ENCODE measurements around the gene CCDC27.

CCDC27 gene

DNA sequence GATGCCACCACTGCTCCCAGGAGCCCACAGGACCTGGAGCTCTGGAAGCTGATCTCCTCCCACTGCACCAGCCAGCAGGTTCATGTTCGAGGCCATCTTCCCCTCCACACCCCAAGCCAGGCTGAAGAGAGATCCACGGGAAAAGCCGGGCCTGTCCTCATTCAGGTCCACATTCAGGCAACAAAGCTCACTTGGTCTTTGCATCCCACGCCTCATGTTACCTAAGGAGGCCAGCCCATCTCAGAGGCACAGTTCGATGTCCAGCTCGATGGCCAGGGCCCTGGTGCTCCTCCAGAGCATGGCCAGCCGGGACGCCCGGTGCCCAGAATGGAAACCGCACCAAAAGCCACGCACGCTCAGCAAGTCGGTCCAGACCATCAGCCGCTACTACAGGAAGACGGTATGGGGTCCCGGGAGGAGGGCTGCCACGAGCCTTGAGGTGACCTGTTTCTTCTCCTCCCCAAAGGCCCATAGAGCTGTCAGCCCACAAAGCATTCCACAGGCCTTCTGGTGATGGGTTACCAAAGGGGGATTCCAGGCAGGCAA lies at the start of gene CCDC27:
TSS of gene CCDC27 (plus strand) at position 51 of the 546 bp plus-strand sequence. CDS start at position 83, 32 bp downstream.
- no peak for DNase-seq (ENCODE audit: low read depth, low spot score)

DNA sequence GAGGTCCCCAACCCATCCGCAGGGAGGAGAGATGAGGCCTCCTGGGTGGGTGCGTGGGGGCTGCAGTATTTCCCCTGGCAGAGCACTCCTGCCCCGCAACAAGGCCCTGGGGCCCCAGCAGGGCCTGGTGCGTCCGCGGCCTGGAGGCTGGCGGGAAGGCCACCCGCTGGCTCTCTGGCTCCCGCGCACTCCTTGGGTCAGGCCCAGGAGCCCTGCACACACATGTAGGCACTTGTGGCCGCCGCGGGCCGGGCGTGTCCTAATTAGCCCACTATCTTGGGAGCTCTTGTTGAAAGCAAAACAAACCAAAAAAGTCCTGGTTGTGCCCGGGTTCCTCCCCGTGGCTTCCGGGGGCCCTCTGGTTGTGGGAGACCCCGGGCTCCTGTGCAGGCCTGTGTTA lies 49.7 kb upstream of the CCDC27 start:
- DNase-seq (ENCODE audit: low read depth, low spot score): no peak

DNA sequence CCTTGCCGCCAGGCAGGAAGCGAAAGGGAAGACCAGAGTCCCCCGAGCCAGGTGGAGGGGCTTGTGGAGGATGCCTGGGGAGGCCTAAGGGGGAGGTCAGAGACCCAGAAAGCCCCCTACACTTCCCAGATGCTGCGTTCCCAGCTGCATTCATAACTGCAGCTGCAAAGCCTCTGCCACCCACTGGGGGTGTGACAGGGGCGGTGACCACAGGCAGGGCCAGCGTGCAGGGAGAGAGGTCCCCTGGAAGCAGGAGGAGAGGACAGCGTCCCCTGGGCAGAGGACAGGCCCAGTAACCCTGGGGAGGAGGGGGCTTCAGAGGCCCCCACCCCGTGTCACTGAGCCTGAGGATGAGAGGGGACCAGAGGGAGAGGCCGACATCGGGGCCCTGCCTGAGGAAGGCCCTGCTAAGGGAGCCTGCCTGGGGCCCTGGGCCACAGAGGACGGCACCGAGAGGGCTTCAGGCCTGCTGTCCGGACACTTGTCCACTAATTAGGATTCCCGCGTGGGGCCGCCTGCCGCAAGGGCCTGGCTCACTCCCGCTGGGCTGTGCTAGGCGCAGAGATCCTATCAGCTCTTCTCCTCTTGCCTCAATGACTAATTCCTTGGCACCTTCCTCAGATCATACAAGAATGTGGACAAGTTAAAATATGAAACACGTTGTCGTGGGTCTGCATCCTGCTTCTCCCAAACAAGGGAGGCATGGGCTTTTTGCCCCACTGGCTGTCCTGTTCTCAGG lies 49.1 kb upstream of the CCDC27 start:
- no peak for DNase-seq (ENCODE audit: low read depth, low spot score)

DNA sequence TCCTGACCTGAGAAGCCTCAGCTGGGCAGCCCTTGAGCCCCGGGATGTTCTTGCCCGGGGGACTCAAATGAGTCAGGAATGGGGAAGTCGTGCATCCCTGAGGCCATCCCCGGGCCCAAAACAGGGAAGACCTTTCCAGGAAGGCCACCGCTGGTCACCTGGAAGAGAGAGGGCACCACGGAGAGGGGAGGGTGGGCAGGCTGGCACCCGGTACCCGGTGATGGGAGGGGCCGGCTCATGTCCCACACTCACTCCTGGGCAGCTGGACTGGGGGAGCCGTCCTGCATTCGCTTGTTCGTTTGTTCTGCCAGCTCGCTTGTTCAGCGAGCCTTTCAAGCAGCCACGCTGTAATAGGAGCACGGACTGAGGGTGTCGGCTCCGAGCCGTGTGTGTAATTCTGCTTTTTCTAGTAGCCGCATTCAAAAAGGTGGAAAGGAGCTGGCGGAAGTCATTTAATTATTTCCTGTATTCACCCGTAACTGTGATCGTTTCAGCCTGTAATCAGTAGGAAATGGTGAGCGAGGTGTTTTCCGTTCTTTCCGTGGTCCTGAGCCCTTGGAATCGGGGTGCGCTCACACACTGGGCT lies 48.4 kb upstream of the CCDC27 start:
- no peak for DNase-seq (ENCODE audit: low read depth, low spot score)

DNA sequence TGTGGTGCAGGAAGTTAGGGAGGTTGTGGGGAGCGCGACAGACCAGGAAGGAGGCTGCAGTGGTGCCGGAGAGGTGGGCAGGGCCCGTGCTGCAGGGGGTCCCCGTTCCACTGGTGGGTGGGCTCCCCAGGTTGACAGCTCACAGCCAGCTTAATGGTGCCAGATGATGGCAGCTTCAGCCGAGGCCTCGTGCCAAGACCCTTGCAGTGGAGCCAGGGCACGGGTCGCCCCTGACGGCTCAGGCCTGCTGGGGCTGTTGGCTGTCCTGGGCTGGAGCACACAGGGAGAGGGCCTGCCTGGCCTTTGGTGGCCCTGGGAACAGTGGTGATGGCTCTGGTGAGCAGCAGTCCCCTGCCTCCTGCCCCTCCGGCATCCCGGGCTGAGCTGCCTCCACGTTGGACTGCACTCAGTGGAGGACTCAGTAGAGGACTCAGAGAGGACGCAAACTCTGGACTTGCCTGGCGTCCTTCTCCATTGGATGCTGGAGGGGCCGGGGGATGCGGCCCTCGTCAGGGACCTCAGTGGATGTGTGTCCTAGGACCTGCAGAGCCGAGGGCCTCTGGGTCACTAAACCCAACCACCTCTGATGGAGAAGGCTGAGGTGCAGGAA lies 46.8 kb upstream of the CCDC27 start:
- no peak for DNase-seq (ENCODE audit: low read depth, low spot score)

DNA sequence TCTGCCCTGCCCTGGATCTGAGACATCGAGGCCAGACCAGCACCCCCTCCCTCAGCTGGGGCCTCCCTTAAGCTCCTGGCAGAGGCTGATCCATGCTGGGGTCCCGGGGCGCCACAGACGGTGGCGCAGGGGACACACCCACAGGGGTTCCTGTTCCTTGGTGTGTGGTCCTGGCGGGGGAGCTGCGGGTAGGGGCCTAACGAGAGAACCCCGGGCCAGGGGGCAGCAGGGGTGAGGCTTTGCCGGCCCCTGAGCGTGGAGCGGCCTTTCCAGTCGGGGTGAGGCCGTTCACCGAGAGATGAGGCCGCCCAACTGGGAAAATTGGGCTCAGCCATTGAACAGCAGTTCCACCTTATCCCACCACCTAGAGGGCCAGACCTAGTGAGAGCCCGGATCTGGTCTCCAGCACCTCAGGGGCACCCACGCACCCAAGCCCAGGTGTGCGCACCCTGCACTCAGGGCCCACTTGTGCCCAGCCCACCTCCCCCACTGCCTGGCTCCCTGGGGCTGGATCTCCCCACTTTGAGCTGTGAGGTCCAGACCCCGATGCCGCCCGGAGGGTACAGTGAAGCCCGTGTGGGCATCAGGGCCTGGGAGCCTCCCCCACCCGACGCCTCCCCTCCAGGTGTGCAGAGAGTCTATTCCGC lies 45.5 kb upstream of the CCDC27 start:
- DNase-seq (ENCODE audit: low read depth, low spot score): no peak

DNA sequence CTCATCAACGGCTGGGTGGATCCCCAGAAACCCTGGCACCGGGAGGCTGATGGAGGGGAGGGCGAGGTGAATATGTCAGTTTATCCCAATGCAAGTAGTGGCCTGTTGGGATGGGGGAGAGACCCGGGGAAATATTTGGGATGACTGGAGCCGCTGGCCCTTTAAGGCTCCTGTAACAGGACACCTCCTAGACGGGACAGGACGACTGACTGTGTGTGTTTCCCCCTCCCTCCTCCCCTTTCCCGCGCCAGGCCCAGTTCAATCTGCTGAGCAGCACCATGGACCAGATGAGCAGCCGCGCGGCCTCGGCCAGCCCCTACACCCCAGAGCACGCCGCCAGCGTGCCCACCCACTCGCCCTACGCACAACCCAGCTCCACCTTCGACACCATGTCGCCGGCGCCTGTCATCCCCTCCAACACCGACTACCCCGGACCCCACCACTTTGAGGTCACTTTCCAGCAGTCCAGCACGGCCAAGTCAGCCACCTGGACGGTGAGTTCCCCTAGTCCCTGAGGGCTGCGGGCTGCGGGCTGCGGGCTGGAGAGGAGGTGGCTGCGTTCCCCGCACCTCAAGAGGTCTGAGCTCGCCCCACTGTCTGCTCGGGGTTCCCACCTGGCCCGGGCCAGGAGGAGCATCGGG lies 44.8 kb upstream of the CCDC27 start:
- DNase-seq (ENCODE audit: low read depth, low spot score): no peak

DNA sequence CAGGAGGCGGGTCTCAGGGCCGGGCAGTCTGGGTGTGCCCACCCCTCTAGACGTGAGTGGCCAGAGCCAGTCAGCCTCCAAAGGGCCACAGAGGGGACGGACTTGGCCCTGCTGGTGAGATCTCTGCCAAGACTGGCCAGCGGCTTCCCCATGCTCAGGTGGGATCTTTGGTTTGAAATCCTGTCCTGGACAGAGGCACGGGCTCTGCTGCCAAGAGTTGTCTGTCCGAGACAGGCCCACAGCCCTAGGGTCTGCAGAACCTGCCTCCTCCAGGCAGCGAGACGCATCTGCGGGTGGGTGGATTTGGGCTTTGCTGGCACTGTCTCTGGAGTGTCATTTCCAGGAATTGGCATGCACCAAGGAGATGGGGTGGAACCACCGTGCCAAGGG lies 44.3 kb upstream of the CCDC27 start:
- DNase-seq (ENCODE audit: low read depth, low spot score): no peak

DNA sequence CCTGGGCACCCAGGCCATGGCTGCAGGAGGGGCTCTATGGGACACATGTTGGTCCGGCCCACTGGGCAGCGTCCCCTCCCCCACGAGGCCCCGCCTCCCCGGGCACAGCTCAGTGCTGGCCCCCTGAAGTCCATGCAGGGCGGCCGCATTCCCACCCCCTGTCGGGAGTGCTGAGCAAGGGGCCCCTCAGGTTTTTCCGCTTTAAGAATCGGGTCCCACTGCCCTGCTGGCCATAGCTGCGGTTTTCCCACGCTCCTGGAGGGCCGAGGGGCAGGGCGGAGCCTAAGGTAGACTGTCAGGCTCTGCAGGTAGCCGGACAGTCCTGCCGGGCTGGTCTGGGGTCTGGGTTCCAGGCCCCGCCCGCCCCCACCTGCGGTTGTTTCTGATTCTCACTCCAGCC lies 43.5 kb upstream of the CCDC27 start:
- no peak for DNase-seq (ENCODE audit: low read depth, low spot score)

DNA sequence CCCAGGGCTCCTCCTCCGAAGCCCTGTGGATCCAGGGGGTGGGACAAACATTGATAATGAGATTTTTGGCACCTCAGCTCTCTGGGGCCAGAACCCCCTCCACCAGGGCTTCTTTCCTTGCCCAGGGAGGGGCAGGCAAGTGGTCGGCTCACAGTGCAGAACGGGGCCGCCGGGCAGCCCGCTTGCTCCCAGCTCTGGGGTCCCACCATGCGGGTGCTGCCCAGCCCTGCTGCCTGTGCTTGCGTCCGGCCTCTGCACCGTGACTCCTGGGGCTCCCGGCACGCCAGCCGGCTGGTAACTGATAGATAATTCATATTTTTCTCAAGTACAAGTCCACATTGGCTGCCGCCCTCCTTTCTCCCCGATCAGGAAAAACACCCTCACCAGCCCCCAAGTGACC lies 42.0 kb upstream of the CCDC27 start:
- DNase-seq (ENCODE audit: low read depth, low spot score): no peak

DNA sequence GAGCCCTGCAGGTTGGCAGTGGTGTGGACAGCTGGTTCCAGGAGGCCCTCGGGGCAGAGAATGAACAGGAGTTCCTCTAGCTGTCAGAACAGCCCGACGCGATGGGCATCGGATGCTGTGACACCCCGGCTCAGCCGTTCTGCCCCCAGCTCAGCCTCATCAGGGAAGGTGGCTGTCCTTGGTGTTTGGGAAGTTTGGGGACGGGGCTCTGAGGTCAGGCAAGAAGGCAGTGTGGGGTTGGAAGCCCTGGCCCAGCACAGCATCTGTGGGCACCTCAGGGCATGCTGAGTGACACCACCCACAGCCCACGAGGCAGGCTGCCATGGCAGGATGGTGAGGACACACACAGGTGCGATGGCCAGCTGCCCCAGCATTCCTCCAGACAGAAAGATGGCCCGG lies 40.9 kb upstream of the CCDC27 start:
- no peak for DNase-seq (ENCODE audit: low read depth, low spot score)

DNA sequence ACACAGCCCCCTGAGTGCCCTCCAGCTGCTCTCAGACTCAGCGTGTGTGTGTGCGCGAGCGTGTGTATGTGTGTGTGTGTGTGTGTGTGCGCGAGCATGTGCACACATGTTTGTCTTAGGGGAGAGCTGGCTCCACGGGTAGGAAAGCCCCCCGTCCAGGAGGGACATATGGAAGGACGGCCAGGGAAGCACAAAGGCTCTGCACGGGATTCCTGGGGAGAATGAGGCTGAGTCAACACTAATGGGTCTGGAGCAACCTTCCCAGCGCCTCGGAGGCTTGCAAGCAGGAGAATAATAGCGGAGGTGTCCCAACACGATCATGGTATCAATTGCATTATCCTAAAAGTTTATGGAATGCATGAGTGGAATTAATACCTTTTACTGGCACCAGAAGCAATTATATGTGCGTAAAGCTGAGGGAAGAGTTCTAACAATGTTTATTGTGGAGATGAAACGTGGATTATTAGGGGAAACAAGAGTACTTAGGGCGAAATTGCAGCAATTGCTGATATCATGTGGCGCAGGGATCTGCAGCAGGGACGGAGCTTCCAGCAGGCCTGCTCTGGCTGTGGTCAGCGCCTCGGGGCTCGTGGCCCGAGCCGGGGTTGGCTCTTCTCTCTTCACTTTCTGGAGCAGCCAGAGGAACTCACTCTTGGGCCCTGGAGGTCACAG lies 40.3 kb upstream of the CCDC27 start:
- DNase-seq (ENCODE audit: low read depth, low spot score): no peak

DNA sequence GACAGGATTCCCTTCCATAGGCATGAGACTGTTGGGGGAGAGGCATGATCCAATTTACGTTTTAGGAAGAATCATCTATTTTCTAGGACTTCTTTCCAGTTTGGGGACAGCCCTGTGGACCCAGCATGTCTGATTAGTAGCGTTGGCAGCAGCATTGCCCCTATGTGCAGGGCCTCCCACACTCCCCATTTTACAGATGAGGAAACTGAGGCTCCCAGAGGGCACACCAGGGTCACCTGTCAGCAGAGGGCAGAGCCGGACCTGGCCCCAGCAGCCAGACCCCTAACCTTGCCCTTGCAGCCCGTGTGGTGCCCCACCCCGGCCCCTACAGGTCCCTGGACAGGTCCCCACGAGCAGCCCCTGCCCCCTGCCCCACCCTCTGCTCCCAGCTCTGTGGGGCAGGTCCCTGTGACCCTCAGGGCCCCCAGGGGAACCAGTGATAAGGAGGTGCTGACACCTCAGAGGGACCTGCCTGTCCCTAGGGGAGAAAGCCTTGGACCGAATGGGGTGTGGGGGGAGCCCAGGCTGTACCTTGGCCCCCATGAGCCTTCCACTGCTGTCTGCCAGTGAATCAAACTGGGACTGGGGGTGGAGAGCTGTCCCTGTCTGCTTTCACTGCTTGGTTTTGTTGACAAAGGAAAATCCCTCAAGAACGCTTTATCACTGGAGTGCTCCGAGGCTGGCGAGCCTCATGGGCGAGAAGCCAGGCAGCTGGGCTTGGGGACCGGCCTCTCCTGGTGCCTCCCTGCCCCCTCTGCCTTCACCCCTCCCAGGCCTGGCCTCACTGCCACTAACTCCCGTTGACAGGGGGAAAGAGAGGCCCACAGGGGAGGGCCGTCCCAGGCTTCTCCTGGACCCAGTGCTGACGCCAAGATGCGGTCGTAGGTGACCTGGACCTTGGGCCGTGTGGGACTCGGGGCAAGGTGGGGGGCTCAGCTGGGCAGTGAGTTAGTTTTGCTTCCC lies 39.4 kb upstream of the CCDC27 start:
- no peak for DNase-seq (ENCODE audit: low read depth, low spot score)

DNA sequence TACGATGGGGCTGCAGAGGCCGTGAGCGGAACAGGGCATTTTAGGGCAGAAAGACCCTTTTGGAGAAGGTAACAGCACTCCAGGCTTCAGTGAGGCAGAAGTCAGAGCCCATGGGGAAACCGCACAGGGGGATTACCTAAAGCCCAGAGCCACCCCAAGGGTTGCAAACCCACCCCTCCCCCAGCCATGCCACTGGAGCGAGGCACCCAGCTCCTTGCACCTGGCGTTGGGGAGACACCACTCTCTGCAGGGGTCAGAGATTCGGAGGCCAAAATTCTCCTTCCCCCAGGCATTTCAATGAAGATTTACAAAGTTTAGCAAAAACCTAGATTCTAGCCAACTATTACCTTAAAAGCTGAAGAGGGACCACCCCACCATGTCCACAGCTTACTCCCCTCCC lies 38.4 kb upstream of the CCDC27 start:
- no peak for DNase-seq (ENCODE audit: low read depth, low spot score)

DNA sequence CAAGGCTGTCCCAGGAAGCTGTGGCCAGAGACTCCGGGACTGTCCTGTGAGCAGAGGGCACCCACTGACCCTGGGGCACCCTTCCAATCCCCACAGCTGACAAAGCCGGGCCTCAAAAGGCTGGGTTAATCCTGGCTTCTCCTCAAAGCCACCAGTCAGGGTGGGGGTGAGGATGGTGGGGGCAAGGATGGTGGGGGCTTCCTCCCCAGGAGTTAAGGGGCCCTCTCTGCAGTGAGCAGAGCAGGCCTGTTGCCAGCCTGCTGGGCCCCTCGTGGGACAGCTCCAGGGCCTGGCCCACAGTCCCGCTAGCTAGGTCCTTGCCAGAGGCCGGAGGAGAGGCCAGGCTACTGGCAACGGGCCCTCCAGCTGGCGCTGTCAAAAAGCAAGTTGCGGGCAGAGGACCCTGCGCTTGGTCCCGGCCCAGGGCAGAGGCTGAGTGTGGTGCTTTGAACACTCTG lies 37.9 kb upstream of the CCDC27 start:
- no peak for DNase-seq (ENCODE audit: low read depth, low spot score)

DNA sequence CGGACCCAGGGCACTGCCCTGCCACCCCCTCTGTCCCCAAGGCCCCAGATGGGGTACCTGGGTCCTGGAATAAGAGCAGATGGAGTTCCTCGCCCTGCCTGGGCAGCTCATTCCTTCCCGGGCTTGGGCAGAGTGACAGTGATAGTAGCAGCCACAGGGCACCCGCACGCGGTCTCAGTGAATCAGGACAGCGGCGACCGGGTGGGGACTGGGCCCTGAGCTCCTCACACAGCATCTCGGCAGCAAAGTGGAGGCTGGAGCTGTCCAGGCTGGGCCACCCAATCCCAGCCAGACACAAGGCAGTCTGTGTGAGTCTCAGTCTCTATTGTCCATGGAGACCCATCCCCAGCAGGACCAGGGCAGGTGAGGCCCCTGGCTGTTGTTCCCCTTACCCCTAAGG lies 37.4 kb upstream of the CCDC27 start:
- DNase-seq (ENCODE audit: low read depth, low spot score): no peak

DNA sequence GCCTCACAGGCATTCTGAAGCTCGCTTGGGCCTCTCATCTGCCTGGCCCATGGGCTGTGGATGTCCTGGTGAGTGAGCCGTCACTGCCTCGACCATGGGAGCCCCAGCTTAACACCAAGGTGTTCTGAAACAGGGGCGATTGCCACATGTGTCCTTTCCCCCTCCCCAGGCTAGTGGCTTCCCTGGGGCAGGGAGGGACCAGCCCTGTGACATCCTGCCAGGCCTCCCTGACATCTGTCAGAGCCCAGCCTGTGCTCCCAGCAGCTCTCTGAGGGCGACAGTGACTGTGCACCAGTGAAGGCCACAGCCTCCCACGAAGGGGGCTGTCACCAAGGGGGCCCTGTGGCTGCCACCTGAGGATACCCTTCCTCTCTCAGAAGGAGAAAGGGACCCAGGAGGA lies 35.9 kb upstream of the CCDC27 start:
- DNase-seq (ENCODE audit: low read depth, low spot score): no peak

DNA sequence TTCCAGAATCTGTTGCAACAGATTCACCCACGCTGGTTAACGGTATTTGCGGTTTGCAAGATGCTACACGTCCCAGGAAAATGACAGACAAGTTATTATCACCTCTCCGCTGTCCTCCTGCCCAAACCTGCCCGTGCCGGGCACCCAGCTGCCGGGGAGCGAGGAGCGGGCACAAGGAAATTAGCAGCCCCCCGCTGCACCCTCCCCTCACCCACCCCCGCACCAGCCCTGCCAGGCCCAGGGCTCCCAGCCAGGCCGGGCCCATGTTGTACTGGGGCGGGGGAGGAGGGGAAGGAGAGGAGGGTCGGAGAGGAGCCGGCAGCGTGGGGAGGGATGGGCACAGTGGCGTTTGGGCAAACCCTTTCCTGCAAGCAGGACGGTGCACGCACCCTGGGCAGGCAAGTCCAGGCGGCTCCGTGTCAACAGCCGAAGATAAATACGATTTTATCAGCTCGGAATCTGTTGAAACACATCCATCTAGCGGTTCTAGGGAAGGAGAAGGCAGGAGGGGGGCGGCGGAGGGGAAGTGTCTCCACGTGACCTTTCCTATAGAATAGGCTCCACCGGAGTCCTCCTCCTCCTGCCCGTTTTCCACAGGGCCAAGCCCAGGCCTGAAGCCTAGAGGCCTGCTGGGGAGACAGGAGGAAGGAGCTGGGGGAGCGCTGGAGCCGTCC lies 35.1 kb upstream of the CCDC27 start:
- DNase-seq (ENCODE audit: low read depth, low spot score): no peak

Measured in iPS DF 19.7 (cell line).